Sigmoid colon (tissue), 7 donors: ENCODE results near the gene CCNY. TPM values are rescaled to one million over a fixed set of nuclear protein-coding genes. Genes with fewer than 3 reads are reported as not detected.

Experiments used
- DNase-seq: peaks from one replicate; pipeline ENCODE4 v3.0.0-alpha.2; 2019
- H3K27ac ChIP-seq, 4 donors: fragments of 200-600 bp; sonication (generic); one replicate each; pipeline ENCODE4 v1.5.1; 2016 to 2019; ENCODE audit warnings: mild to moderate bottlenecking in 1 of 4
- H3K27me3 ChIP-seq, 3 donors: fragments of 200-600 bp; sonication (generic); one replicate each; pipeline ENCODE4 v1.5.1; 2019; ENCODE audit warnings: mild to moderate bottlenecking in 1 of 3
- H3K36me3 ChIP-seq, 4 donors: fragments of 200-600 bp; sonication (generic); one replicate each; pipeline ENCODE4 v1.5.1; 2016 to 2019
- H3K4me1 ChIP-seq, 4 donors: fragments of 200-600 bp; sonication (generic); one replicate each; pipeline ENCODE4 v1.5.1; 2017 to 2019
- H3K4me3 ChIP-seq, 4 donors: fragments of 200-600 bp; sonication (generic); one replicate each; pipeline ENCODE4 v1.5.1; 2017 to 2019; ENCODE audit warnings: mild to moderate bottlenecking in 2 of 4, moderate library complexity in 1 of 4
- H3K9me3 ChIP-seq, 4 donors: fragments of 200-600 bp in 3 of 4; sonication (generic) in 3 of 4; one replicate each; pipeline versions ENCODE4 v1.5.1 to v1.6.1; 2013 to 2019
- EP300 ChIP-seq, 4 donors: sonication (generic); formaldehyde crosslinking; IDR thresholded peaks; one replicate each; pipeline ENCODE4 v1.6.1; 2017; ENCODE audit warnings: antibody characterized with exemption in 4 of 4
- POLR2A ChIP-seq, 2 donors: fragments of 450-650 bp; IDR thresholded peaks; one replicate each; pipeline ENCODE4 v1.6.1; 2016; ENCODE audit warnings: antibody characterized with exemption in 2 of 2, mild to moderate bottlenecking in 2 of 2, moderate library complexity in 2 of 2
- POLR2AphosphoS5 ChIP-seq, 4 donors: sonication (generic); formaldehyde crosslinking; IDR thresholded peaks; one replicate each; pipeline ENCODE4 v1.6.1; 2017; ENCODE audit warnings: antibody characterized with exemption in 4 of 4
- WGBS, 2 donors: extraction: QIAGEN DNeasy Blood & Tissue Kit; methylation state at CpG; one replicate each; pipeline ENCODE4 v1.1.7; 2013; 5-methylcytosine and 5-hydroxymethylcytosine counted together
- intact Hi-C: fragments of 100-400 bp; cut with DNase I; formaldehyde crosslinking; loops from one replicate; pipeline ENCODE4 v1.15.1; 2023
- polyA plus RNA-seq, 3 donors: library from polyadenylated mRNA; stranded (reverse); fragments of 200-250 nt; gene quantifications; one replicate each; pipeline ENCODE4 v1.2.3, GENCODE V29; 2013
- total RNA-seq, 4 donors: library from RNA; depleted of rRNA; stranded (reverse); fragments of >200 nt; gene quantifications; one replicate each; pipeline ENCODE4 v1.1.0, GENCODE V29; 2016
- TF ChIP-seq, protein P1 (sequence below), 4 experiments: fragments of 450-650 bp in 3 of 4; fragments of 200-600 bp in 1 of 4; IDR thresholded peaks; one replicate each; pipeline ENCODE4 v1.5.1; 2016 to 2019; ENCODE audit warnings: antibody characterized with exemption in 4 of 4, mild to moderate bottlenecking in 3 of 4, moderate library complexity in 2 of 4
- donor health status: healthy with polysubstance abuse.
- donor health status: Bipolar disorder and iron deficiency.
- donor health status: healthy.

CCNY gene
- total and polyA plus RNA-seq, 7 donors = 24.0 to 45.7 (median 35.7) TPM

- Histone ChIP-seq H3K27ac (no peak overlapping the region), H3K36me3 (no peaks in the 10 kb centered on the region), H3K27me3 (no peaks in the 10 kb centered on the region), H3K4me3 (no peak overlapping the region), H3K4me1 (peaks cover 0 to 83% (median 67%) of the 10 kb centered on the region in 4 donors), H3K9me3 (no peaks in the 10 kb centered on the region)
- DNase-seq = no peak
- intact Hi-C loops = loop anchor here (10.0 kb wide), 1 partner anchor 121 kb away; the partner anchor contains the start of gene CCNY
- 94 to 97% methylated on average over 3 of the region's 3 CpGs for WGBS, 2 donors
- TF ChIP-seq, protein P1, sequence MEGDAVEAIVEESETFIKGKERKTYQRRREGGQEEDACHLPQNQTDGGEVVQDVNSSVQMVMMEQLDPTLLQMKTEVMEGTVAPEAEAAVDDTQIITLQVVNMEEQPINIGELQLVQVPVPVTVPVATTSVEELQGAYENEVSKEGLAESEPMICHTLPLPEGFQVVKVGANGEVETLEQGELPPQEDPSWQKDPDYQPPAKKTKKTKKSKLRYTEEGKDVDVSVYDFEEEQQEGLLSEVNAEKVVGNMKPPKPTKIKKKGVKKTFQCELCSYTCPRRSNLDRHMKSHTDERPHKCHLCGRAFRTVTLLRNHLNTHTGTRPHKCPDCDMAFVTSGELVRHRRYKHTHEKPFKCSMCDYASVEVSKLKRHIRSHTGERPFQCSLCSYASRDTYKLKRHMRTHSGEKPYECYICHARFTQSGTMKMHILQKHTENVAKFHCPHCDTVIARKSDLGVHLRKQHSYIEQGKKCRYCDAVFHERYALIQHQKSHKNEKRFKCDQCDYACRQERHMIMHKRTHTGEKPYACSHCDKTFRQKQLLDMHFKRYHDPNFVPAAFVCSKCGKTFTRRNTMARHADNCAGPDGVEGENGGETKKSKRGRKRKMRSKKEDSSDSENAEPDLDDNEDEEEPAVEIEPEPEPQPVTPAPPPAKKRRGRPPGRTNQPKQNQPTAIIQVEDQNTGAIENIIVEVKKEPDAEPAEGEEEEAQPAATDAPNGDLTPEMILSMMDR (IDR thresholded peaks at IDR 0.05) = no peak
Observed at GRCh38 chr10:35456153-35456720, 119.9 kb downstream of the CCNY start.

DNA sequence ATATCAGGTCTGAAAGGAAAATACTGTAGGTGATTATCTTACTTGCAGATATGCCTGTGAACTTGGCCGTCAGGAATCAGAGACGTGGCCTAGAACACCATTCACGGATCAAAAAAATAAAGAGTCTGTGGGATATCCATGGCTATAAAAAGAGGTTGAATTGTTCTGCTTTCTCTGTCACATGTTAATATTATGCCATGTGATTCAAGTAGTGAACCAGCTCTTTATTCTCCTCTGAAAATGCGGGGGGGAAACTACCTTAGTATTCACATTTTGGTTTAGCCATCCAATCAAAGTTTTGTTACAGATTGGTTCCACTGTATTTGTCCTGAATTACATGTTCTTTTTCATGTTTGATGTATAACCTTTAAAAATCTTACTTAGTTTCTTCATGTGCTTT, 120.5 kb downstream of the CCNY start:
- H3K27me3 ChIP-seq = no peaks in the 10 kb centered on the region
- TF ChIP-seq POLR2AphosphoS5 (IDR thresholded peaks at IDR 0.05) (no peak), EP300 (IDR thresholded peaks at IDR 0.05) (no peak), POLR2A (IDR thresholded peaks at IDR 0.05) (no peak)
- TF ChIP-seq, protein P1 (IDR thresholded peaks at IDR 0.05) = no peak
- no peak overlapping the region for H3K4me3 ChIP-seq
- no peaks in the 10 kb centered on the region for H3K36me3 ChIP-seq
- no peak for DNase-seq
- H3K4me1 ChIP-seq = peaks cover 0 to 83% (median 66%) of the 10 kb centered on the region in 4 donors
- WGBS, 2 donors = 96 to 97% methylated on average over 4 of the region's 4 CpGs
- no peak overlapping the region for H3K27ac ChIP-seq
- H3K9me3 ChIP-seq = no peaks in the 10 kb centered on the region
- intact Hi-C loops = loop anchor here (10.0 kb wide), 1 partner anchor 122 kb away; the partner anchor contains the start of gene CCNY

DNA sequence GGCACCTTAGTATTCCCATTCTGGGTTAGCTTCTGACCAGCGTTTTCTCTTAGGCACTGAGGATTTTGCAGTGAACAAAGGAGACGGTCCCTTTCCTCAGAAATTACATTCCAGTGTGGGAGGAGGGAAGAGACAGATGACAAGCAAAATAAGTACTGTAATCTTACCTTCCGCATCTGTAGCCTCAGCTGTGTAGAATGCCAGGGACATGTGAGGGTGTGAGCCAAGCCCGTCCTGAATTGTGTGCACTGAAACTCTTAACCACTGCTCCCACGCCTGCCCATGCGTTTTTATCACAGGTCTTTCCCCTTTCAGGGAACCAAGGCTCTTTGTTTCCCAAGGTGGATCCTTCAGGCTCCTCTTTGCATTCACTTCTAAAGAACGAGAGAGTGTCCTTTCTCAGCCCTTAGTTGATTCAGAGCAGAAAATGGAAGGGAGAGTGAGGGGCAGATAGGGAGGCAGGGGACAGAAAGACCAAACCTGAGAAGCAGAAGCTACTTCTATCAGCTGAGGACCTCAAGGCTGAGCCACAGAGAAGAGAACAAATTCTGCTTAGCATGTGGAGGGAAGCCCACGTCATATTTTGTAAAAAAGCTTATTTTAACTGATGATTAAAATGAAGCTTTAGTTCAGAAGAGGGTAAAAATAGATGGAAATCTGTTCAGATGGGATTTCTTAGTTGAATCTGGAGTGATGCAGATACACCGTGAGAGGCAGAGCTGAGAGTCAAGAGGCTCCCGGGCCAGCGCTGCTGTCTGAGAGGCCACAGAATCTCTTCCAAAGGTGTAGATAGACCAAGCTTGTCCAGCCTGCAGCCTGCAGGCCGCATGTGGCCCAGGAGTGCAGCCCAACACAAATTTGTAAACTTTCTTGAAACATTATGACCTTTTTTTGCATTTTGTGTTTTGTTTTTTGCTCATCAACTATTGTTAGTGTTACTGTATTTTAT, 122.5 kb downstream of the CCNY start:
- Histone ChIP-seq H3K27me3 (no peaks in the 10 kb centered on the region), H3K4me1 (peaks cover 0 to 84% (median 74%) of the 10 kb centered on the region in 4 donors), H3K4me3 (no peak overlapping the region), H3K27ac (no peak overlapping the region), H3K9me3 (no peaks in the 10 kb centered on the region), H3K36me3 (no peaks in the 10 kb centered on the region)
- intact Hi-C loops = loop anchor here (10.0 kb wide), 1 partner anchor 124 kb away; the partner anchor contains the start of gene CCNY
- 88 to 90% methylated on average over 12 of the region's 12 CpGs for WGBS, 2 donors
- DNase-seq = no peak
- TF ChIP-seq, protein P1 (IDR thresholded peaks at IDR 0.05) = no peak

DNA sequence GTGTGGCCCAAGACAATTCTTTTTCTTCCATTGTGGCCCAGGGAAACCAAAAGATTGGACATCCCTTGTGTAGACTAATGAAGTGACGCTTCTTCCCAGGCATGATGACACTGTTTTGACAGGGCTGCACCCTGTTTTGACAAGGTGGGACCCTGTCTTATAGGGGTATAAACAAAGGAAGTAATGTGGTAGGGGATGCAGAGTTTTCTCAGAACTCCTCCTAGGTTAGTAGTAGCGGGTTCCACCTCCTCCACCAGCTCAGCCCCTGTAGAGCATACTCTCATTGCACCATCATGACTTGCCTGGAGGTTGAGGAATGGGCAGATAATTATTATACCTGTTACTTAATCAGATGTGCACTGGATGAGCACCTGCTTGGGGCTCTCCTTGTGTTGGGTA, 123.1 kb downstream of the CCNY start:
- Histone ChIP-seq H3K36me3 (no peaks in the 10 kb centered on the region), H3K27ac (no peak overlapping the region), H3K9me3 (no peaks in the 10 kb centered on the region), H3K27me3 (no peaks in the 10 kb centered on the region), H3K4me3 (no peak overlapping the region), H3K4me1 (peaks cover 0 to 84% (median 74%) of the 10 kb centered on the region in 4 donors)
- intact Hi-C loops = loop anchor here (10.0 kb wide), 1 partner anchor 125 kb away; the partner anchor contains the start of gene CCNY
- DNase-seq = no peak
- TF ChIP-seq POLR2AphosphoS5 (IDR thresholded peaks at IDR 0.05) (no peak), EP300 (IDR thresholded peaks at IDR 0.05) (no peak), POLR2A (IDR thresholded peaks at IDR 0.05) (no peak)
- TF ChIP-seq, protein P1 (IDR thresholded peaks at IDR 0.05) = no peak
- WGBS, 2 donors = 82 to 98% methylated on average over 2 of the region's 2 CpGs
